Measurements from ENCODE around the gene USP54. TPM values are rescaled to one million over a fixed set of nuclear protein-coding genes. Genes with fewer than 3 reads are reported as not detected.

The USP54 gene
- total RNA-seq, 1 donor from 2014 or later = 54.5 TPM

DNA sequence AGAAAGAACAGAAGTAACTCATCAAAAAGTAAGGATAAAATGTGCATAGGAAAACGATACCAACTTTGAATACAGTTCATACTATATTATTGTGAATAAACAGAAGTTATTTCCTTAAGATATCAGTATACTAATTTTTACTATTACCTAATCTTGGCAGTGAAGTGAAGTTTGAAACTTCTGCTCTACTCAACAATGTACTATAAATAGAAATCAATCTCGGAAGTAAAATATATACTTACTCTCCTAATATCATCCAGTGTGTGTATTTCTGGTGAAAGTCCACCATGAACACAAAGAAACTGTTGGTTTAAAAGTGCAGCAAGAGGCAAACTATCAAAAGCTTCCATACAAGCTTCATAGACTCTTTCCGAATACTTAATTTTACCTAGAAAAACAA is 119.9 kb downstream of the USP54 start:
- TF ChIP-seq, protein P1, sequence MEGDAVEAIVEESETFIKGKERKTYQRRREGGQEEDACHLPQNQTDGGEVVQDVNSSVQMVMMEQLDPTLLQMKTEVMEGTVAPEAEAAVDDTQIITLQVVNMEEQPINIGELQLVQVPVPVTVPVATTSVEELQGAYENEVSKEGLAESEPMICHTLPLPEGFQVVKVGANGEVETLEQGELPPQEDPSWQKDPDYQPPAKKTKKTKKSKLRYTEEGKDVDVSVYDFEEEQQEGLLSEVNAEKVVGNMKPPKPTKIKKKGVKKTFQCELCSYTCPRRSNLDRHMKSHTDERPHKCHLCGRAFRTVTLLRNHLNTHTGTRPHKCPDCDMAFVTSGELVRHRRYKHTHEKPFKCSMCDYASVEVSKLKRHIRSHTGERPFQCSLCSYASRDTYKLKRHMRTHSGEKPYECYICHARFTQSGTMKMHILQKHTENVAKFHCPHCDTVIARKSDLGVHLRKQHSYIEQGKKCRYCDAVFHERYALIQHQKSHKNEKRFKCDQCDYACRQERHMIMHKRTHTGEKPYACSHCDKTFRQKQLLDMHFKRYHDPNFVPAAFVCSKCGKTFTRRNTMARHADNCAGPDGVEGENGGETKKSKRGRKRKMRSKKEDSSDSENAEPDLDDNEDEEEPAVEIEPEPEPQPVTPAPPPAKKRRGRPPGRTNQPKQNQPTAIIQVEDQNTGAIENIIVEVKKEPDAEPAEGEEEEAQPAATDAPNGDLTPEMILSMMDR (conservative IDR thresholded peaks at IDR 0.05) = no peak
- Mint-ChIP-seq H3K9me3 (no peaks in the 10 kb centered on the region), H3K4me1 (ENCODE audit: unreplicated experiment) (no peaks in the 10 kb centered on the region), H3K4me3 (no peak overlapping the region), H3K36me3 (peaks cover 25% of the 10 kb centered on the region), H3K27ac (no peak overlapping the region), H3K27me3 (no peaks in the 10 kb centered on the region)
- no peak for DNase-seq (ENCODE audit: extremely low spot score, unreplicated experiment)

DNA sequence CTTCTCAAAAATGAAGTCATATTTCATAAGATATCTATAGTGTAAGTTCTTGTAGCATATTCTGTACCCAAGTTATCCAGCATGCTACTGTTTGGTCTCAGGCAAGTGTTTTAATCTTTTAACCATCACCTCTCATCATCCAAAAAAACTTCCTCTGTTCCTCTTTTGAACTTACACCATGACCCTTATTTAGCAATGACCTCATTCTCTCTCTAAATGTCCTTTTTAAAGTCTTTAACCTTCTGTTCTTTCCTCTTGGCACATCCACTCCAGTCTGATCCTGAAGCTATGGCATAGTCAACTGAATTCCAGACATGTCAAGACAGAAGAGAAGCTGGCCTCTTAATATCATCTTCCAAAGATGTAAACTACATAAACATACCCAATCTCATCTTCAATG is 121.6 kb downstream of the USP54 start:
- Mint-ChIP-seq H3K27ac (no peak overlapping the region), H3K27me3 (no peaks in the 10 kb centered on the region), H3K9me3 (no peaks in the 10 kb centered on the region), H3K4me1 (ENCODE audit: unreplicated experiment) (no peaks in the 10 kb centered on the region), H3K36me3 (peaks cover 18% of the 10 kb centered on the region), H3K4me3 (no peak overlapping the region)
- TF ChIP-seq, protein P1 (conservative IDR thresholded peaks at IDR 0.05) = no peak
- DNase-seq (ENCODE audit: extremely low spot score, unreplicated experiment) = no peak

DNA sequence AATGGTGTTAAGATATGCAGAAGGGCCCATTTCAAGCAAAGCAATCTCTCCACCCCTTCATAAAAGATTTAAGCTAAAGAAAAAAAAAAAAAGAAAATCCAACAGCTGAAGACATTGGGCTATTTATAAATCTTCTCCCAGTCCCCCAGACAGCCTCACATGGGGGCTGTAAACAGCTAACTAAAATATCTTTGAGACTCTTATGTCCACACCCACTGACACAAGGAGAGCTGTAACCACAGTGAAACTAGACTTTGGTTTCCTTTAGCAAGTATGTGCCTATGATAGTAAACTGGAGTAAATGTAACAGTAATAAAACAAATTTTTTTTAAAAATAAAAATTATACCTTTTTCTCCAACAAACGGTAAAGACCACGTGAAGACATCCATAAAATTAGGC is 123.9 kb downstream of the USP54 start:
- H3K9me3 Mint-ChIP-seq = no peaks in the 10 kb centered on the region
- H3K27me3 Mint-ChIP-seq = no peaks in the 10 kb centered on the region
- peaks cover 27% of the 10 kb centered on the region for H3K36me3 Mint-ChIP-seq
- TF ChIP-seq, protein P1 (conservative IDR thresholded peaks at IDR 0.05) = no peak
- no peaks in the 10 kb centered on the region for H3K4me1 Mint-ChIP-seq (ENCODE audit: unreplicated experiment)
- DNase-seq (ENCODE audit: extremely low spot score, unreplicated experiment) = no peak
- no peak overlapping the region for H3K4me3 Mint-ChIP-seq
- H3K27ac Mint-ChIP-seq = no peak overlapping the region

DNA sequence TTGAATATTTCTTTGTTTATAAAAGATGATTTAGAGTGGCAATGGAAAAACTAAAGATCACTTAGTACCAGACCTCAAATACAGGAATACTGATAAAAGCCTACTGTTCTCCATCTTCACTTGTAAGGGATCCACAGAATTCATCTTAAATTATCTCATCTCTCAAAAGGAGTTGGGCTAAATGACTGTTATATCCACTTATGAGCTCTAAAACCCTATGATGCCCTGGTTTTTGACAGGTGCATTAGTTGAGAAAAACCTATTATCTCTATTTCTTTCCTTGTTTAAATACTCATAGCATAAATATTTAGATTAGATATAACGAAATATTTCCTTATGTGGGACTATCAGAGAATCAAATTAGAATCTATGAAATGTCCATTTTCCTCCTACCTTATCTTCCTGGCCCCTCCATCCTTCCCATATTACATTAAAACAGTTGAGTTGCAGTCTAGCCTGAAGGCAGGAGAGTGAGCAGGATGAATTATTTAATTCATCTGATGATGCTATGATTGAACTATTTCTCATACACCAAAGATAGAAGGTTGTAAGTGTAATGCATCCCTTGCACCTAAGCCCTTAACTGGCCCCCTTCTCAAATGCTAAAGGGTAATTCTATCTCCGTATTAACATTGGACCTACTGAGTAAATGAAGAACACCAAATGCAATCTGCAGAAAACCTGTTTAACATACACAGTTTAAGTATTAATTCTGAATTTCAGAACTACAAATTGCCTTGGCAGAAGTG is 125.0 kb downstream of the USP54 start:
- no peak overlapping the region for H3K4me3 Mint-ChIP-seq
- no peak overlapping the region for H3K27ac Mint-ChIP-seq
- TF ChIP-seq, protein P1 (conservative IDR thresholded peaks at IDR 0.05) = no peak
- H3K27me3 Mint-ChIP-seq = no peaks in the 10 kb centered on the region
- no peak for DNase-seq (ENCODE audit: extremely low spot score, unreplicated experiment)
- H3K36me3 Mint-ChIP-seq = peaks cover 25% of the 10 kb centered on the region
- H3K9me3 Mint-ChIP-seq = no peaks in the 10 kb centered on the region
- H3K4me1 Mint-ChIP-seq (ENCODE audit: unreplicated experiment) = no peaks in the 10 kb centered on the region

DNA sequence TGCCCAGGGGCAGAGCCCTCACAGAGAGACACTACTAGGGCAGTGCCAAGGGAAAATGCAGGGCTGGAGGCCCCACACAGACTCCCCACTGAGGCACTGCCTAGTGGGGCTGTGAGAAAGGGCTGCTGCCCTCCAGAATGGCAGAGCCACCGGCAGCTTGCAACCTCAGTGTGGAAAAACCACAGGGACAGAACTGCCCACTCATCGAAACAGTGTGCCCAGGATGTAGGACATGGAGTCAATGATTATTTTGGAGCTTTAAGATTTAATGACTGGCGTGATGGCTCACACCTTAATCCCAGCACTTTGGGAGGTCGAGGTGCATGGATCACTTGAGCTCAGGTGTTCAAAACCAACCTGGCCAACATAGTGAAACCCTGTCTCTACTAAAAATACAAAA is 130.2 kb downstream of the USP54 start:
- H3K9me3 Mint-ChIP-seq = no peaks in the 10 kb centered on the region
- DNase-seq (ENCODE audit: extremely low spot score, unreplicated experiment) = no peak
- no peaks in the 10 kb centered on the region for H3K27me3 Mint-ChIP-seq
- H3K4me1 Mint-ChIP-seq (ENCODE audit: unreplicated experiment) = no peaks in the 10 kb centered on the region
- TF ChIP-seq, protein P1 (conservative IDR thresholded peaks at IDR 0.05) = no peak
- H3K36me3 Mint-ChIP-seq = peaks cover 25% of the 10 kb centered on the region
- no peak overlapping the region for H3K27ac Mint-ChIP-seq
- no peak overlapping the region for H3K4me3 Mint-ChIP-seq
